ENCODE results near the gene LIPG. TPM values are rescaled to one million over a fixed set of nuclear protein-coding genes. Genes with fewer than 3 reads are reported as not detected.
"Not testable (repeated sequence)": the region's sequence is repeated elsewhere in the genome, so short reads cannot be mapped to it uniquely, and the experiment has no call there.

The LIPG gene
- total RNA-seq, 1 experiment from 2014 or later: 0.11 TPM

DNA sequence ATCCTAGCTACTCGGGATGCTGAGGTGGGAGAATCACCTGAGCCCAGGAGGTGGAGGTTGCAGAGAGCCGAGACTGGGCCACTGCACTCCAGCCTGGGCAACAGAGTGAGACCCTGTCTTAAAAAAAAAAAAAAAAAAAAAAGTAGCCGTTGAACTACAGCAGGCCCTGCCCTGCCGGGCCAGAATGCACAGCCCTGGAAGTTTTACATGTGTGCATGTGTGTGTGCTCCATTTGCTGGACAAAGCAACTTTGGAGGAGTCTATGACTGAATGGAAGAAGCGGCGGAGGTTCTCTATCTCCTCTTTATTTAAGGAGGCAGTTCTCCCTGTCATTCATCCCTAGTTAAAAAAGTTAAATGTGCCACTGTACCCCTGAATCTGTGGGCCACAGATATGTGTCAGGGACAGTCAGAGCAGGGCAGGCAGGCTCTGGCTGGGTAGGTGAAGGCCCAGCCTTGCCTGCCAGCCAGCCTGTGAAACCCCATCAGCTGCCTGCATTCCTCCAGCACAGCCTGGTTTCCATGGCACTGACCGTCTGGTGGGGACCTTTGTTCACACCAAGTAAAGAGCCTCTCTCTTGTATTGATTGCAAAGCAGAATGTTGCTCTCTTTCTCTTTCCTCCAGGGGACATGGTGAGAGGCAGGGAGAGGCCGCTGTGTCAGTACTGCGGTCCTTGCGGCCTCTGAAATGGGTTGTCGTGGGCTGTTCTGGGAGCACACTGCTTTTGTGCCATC, 10.9 kb downstream of the LIPG start:
- DNase-seq (ENCODE audit: low read depth): no peak

DNA sequence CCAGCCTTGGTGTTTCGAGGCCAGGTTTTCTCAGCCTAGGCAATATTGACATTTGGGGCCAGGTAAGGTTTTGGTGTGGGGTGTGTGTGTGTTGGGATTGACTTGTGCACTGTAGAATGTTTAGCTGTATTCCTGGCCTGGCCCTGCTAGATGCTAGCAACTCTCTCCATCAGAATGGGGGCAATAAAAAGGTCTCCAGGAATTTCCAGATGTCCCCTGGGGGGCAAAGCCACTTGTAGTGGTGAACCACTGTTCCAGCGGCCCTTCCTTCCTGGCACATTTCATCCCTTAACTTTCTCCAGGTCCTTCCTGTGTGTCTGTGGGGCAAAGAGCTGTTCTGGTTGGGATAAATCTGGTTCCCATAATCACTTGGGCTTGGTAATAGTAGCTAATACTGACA, 12.0 kb downstream of the LIPG start:
- no peak for DNase-seq (ENCODE audit: low read depth)

DNA sequence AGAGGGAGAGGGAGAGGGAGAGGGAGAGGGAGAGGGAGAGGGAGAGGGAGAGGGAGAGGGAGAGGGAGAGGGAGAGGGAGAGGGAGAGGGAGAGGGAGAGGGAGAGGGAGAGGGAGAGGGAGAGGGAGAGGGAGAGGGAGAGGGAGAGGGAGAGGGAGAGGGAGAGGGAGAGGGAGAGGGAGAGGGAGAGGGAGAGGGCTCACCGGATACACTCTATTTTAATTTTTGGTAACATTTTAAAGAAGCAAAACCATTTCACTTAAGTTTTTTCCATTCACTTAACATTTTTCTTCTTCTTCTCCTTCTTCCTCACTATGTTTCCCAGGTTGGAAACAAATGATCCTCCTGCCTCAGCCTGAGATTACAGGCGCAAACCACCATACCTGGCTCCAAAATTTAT, 17.2 kb downstream of the LIPG start:
- not testable (repeated sequence) for DNase-seq (ENCODE audit: low read depth)

DNA sequence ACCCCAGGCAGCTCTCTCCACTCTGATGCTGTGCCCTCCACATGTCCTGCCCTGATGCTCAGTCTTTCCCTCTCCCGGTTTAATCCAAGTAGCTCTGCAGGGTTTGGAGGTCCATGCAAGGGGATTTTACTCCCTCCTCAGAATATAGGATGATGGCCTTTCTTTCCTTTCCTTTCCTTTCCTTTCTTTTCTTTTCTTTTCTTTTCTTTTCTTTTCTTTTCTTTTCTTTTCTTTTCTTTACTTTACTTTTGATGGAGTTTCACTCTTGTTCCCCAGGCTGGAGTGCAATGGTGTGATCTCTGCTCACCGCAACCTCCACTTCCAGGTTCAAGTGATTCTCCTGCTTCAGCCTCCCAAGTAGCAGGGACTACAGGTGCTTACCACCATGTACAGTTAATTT, 17.7 kb downstream of the LIPG start:
- not testable (repeated sequence) for DNase-seq (ENCODE audit: low read depth)

DNA sequence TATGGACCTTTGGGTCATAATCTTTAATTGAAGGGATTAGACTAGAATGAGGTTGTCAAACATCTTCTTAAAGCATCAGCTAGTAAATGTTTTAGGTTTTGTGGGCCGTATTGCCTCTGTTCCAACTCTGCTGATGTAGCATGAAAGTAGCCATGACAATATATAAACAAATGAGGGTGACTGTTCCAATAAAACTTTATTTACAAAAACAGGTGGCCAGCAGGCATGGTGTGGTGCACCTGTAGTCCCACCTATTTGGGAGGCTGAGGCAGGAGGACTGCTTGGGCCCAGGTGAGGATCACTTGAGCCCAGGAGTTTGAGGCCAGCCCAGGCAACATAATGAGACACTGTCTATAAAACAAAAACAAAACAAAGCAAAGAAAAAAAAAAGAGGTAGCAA, 18.4 kb downstream of the LIPG start:
- no peak for DNase-seq (ENCODE audit: low read depth)

DNA sequence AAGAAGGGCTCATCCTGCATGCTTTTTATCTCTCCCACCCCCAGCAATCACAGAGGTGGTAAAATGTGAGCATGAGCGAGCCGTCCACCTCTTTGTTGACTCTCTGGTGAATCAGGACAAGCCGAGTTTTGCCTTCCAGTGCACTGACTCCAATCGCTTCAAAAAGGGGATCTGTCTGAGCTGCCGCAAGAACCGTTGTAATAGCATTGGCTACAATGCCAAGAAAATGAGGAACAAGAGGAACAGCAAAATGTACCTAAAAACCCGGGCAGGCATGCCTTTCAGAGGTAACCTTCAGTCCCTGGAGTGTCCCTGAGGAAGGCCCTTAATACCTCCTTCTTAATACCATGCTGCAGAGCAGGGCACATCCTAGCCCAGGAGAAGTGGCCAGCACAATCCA, 19.5 kb downstream of the LIPG start:
- no peak for DNase-seq (ENCODE audit: low read depth)

DNA sequence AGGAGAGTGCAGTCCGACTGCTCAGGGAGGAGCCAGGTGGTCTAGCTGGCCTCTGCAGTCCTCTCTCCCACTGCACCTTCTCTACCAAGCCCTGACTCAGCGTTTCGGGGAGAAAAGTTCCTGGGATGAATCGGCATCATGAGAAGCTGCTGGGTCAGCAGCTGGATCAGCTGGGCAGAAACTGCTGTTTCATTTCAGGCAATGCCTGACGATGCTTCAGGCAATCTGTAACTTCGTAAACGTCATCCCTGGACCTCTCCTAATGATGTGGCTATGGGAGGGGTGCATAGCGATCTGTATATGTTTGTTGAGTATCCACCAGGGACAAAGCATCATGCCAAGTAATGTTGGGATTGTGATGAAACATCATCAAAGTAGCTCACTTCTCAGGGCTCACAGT, 20.7 kb downstream of the LIPG start:
- DNase-seq (ENCODE audit: low read depth): no peak

DNA sequence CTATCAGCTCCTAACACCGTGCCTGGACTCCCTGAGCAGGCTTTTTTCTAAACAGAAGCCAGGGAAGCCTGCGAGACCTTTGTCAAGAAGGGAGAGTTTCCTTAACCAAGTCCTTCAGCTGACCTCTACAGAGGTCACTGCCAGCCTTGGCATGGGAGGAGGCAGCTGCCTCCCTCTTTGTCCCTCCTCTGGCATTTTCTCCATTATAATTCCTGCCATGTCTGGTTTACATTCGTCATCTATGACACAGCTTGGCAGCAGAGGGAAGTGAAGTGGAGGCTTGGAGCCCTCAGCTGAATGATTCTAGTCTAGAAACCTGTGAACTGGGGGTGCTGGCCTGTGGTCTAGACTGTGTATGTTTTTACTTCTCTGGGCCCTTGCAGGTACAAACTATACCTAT, 22.5 kb downstream of the LIPG start:
- DNase-seq (ENCODE audit: low read depth): peak; percentile 39

DNA sequence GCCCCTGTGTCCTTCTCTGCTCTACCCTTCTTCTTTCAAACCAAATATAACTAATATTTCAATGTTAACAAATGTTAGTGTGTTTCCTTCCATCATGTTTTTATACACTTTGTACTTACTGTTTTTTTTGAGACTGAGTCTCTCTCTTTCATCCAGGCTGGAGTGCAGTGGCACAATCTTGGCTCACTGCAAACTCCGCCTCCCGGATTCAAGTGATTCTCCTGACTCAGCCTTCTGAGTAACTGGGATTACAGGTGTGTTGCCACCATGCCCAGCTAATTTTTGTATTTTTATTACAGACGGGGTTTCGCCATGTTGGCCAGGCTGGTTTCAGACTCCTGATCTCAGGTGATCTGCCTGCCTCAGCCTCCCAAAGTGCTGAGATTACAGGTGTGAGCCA, 23.1 kb downstream of the LIPG start:
- DNase-seq (ENCODE audit: low read depth): not testable (repeated sequence)

DNA sequence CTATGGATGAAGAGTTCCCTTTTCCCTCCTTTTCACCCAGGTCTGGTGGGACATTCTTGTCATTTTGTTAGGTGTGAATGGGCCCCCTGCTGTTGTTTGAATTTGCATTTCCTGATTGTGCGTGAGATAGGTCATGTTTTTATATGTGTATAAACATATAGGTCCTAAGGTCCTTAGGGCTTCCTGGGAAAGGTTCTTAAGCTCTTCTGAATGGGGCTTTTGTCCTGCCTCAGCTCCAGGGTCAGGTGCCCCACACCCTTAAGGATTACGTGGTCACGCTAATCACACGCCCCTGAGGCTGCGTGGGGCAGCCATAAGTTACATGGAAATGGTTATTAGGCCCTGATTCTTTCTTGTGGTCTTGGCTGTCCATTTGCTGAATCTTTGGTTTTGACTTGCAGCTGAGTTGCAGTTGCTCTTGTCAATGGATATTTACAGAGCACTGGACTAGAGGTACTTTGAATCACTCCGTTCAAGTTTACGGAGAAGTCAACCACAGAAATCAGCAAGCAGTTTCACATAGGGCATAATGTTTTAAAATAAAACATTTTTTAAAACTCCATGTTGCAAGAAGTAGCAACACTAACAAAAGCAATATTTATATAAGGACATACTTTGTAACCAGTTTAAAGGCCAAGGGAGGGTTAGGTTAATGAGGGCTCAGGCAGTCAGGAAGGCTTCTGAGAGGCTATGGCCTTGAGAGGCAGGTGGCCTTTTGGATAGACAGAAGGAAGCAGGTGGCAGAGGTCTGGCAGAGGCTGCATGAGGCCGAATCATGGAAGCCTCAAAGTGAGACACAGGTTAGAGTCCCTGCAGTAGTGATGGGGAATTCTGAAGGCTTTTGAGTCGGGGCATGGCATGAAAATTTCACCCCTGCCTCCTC, 24.2 kb downstream of the LIPG start:
- DNase-seq (ENCODE audit: low read depth): no peak

DNA sequence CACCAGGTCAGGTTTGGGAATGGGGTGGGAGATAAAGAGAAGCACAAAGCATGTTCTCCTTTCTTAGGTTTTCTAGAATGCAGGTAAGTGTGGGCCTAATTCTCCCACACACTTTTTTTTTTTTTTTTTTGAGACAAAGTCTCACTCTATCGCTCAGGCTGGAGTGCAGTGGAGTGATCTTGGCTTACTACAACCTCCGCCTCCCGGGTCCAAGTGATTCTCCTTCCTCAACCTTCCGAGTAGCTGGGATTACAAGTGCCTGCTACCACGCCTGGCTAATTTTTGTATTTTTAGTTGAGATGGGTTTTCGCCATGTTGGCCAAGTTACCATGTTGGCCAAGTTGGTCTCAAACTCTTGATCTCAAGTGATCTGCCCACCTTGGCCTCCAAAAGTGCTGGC, 26.3 kb downstream of the LIPG start:
- no peak for DNase-seq (ENCODE audit: low read depth)

DNA sequence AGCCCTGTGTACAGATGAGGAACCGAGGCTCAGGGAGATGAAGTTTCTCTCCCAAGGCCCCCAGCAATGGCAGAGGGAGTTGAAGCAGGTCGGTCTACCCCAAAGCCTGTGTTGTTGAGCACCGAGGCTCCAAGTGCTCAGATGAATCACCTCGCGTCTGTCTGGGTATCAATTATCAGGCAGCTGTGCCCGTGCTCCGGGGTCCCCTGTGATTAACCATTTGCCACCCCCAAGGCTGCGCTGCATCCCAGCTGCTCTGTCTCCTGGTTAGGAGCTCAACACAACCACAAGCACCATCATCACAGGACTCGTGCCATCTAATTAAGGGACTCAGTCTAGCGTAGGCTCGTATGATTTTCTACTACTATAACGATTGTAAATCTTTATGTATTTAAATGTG, 27.1 kb downstream of the LIPG start:
- DNase-seq (ENCODE audit: low read depth): peak; percentile 25

DNA sequence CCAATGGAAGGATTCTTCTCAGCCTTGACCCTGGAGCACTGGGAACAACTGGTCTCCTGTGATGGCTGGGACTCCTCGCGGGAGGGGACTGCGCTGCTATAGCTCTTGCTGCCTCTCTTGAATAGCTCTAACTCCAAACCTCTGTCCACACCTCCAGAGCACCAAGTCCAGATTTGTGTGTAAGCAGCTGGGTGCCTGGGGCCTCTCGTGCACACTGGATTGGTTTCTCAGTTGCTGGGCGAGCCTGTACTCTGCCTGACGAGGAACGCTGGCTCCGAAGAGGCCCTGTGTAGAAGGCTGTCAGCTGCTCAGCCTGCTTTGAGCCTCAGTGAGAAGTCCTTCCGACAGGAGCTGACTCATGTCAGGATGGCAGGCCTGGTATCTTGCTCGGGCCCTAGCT, 28.8 kb downstream of the LIPG start:
- peak; percentile 9 for DNase-seq (ENCODE audit: low read depth)

DNA sequence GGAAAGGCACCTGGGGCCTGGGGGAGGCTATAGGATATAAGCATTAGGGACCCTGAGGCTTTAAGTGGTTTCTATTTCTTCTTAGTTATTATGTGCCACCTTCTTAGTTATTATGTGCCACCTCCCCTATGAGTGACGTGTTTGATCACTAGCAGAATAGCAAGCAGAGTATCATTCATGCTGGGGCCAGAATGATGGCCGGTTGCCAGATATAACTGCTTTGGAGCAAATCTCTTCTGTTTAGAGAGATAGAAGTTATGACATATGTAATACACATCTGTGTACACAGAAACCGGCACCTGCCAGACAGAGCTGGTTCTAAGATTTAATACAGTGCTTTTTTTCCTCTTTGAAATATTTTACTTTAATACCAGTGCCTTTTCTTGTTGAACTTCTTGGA, 29.4 kb downstream of the LIPG start:
- DNase-seq (ENCODE audit: low read depth): no peak

DNA sequence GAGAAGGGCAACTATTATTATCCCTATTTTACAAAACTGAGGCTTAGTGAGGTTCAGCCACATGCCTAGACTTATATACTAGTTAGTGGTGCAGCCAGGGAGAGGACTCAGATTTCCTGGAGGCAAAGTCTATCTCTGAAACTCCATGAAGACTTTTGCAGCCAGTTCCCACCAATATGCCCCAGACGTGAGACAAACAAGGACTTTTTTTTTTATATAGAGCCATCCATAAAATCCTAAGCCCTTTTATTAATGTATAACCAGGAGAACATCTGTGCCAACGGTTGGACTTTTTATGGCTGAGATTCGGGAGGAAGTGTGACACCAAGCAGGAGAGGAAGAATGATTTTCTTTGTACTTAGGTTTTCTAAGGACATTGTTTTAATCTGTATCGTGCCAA, 29.9 kb downstream of the LIPG start:
- no peak for DNase-seq (ENCODE audit: low read depth)

DNA sequence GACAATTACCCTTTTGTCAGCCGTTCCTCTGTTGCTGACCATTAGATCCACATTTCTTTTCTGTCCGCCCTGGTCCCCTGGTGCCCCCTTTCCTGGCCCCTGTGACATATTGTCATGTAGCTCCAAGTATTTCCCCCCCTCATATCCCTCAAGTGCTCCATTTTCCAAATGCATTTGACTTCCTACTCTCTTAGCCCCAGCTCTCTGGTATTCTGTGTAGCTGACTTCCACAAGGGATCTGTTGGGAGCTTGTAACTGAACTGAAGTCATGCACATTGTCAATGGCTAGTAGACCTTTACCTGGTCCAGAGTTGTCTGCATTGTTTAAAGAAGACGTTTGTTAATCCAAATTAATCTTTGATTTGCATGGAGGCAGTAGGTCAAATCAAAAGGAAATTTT, 34.8 kb downstream of the LIPG start:
- DNase-seq (ENCODE audit: low read depth): no peak

DNA sequence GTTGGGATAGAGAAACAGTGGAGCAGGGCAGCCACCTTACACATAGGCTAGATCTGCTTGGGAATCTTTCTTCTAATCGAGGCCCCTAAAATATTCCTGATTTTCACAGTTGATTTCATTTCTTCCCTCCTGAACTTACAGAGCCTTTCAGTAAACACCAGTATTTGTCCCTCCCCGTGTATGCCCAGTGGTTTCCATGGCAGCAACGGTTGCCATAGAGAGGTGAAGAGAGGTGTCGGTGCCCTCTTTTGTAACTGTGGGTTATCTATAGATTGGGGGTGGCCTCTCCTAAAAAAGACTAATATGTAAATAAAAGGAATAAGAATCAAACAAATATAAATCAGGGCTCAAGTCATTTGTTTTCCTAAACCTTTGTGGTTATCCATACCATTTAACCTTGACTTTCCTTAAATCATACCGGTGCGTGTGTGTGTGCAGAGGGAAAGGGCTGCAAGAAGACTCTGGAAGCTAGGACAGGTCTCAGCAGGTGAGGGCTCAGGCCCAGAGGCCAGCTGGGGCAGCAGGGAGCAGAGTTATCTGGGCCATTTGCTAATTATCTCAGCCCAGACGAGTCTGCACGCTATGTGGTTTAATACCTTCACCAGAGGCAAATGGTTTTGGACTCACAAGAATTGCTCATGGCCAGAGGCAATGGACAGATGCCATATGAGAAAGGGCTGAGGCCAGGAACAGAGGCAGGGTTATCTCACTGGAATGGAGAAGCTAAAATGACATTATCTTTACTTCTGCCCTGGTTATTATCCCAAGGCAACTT, 35.5 kb downstream of the LIPG start:
- no peak for DNase-seq (ENCODE audit: low read depth)

DNA sequence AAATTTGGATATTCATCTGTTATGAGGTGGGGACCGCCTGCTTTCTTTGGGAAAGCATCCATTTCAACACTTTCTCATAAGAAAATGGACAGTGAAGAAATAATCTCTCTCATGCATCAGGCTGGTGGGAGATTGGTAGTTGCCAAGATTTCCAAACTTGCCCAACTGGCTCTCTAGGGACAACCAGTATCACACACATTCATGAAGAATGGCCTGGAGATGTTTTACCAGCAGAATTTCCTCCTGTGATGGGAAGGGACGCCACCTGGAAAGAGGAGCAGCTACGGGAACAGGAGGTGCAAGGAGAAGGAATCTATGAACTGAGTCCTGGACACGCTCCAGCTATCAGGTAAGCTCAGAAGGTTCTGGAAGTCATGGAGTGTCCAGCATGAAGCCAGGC, 39.4 kb downstream of the LIPG start:
- no peak for DNase-seq (ENCODE audit: low read depth)

DNA sequence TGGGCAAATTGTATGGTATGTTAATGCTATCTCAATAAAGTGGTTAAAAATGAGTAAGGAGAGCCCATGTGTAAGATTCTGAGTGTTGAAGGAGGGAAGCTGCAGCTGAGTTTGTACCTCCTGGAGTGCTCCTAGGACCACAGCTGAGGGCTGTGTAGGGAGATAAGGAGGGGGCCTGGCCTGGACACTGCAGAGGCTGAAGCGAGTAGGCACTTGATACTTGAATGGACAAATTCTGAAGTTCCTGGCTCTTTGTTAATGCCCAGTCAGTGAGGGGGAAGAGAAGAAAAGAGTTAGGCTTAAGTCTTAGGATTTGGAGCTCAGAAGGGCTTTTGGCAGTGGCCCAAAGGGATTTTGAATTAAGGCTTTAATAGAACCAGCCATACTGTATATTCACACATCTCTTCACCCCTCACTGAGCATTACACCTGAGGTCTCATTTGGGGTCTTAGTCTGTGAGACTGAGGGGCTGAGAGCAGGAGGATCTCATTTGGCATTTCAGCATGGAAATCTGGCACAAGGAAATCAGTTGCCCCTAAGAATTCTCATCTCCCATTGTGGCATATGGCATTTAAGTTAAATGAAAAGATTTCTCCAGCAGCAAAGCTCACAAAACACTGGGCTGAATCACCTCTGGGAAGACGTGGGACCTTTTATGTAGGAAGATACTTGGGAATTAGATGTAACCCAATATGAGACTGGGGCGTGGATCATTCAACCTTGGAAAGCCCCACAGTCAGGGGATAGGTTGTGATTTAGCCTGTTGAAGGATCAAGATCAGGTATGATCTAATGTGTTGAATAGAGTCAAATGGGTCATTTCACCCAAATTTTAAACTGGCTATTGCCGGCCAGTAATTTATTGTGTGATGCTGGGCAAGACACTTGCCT, 46.8 kb downstream of the LIPG start:
- no peak for DNase-seq (ENCODE audit: low read depth)

DNA sequence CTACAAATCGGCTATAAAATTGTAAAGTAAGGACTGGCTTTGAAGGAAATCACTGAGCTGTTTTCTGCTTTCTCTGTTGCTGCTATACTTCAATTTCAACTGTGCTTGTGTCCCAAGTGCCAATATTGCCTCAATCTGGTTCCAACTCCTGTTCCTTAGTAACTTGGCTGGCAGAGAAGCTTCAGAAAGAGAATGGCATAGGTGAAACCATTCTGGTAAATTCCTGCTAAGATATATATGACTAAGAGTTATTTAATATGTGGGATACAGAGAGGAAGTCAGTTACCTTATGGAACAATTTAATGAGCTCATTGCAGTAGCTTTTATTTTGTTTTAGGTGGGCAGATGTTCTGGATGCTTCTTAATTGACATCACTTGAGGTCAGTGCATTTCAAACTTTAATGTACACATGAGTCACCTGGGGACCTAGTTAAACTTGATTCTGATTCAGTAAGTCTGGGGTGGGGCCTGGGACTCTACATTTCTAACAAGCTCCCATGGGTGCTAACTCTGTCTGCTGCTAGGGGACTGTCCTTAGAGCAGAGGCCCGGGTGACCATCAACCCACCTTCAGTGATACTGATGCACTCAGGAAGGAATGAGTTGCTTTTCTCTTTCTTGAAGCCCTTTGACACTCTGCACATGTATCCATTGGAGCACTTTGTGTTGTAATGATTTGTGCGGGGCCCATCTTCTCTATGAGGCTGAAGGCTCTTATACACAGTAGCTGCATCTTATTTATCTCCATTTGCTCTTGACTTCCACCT, 47.6 kb downstream of the LIPG start:
- DNase-seq (ENCODE audit: low read depth): peak; percentile 13

All from LHCN-M2 (cell line).